Activated CD4-positive, alpha-beta T cell treated with anti-CD3 and anti-CD28 coated beads for 48 hours (primary cell): ENCODE results near the gene HBM.
"Not testable (repeated sequence)": the region's sequence is repeated elsewhere in the genome, so short reads cannot be mapped to it uniquely, and the experiment has no call there.

ENCODE experiments used
- DNase-seq: peaks from one replicate; pipeline ENCODE4 v3.0.0-alpha.2; 2020

Gene HBM

DNA sequence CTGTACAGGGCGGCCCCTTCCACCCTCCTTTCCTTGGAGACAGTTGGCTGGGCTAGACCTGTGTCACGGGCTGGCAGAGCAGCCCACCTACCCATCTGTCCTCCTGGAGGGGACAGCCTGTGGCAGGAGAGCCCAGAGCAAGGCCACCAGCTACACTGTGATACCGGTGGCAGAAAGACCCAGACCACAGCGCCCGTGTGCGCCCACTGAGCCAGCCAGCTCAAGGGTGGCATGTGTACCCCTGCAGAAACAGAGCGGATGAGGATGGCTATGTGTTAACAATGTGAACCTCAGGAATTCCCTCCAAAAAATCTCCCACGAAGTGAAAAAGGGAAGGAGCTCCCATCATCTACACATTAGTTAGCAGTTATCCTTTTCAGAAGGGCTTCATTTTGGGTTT, 21.6 kb downstream of the HBM start:
- DNase-seq = no peak

- DNase-seq = peak; percentile 49
Measured at GRCh38 chr16:188674-189073, 22.9 kb downstream of the HBM start.

- no peak for DNase-seq
Measured at GRCh38 chr16:189604-190186, 23.9 kb downstream of the HBM start.

DNA sequence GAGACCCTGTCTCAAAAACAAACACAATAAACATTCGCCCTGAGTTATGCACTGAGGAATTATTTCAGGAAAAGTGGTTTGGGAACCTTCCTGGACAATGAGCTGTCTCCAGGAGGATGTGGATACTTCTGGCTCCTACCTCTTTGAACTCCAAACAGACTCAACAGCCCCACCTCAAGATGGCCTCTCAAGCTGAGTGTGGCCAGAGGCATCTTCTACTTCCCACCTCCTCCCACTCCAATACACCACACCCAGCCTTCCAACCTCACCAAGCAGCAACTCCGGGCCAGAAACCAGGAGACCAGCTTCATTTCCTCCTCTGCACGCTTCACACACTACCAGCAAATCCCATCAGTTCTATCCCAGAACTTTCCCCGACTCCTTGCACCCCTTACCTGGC, 26.1 kb downstream of the HBM start:
- DNase-seq = no peak

- DNase-seq = no peak
Measured at GRCh38 chr16:192686-193085, 26.9 kb downstream of the HBM start.

DNA sequence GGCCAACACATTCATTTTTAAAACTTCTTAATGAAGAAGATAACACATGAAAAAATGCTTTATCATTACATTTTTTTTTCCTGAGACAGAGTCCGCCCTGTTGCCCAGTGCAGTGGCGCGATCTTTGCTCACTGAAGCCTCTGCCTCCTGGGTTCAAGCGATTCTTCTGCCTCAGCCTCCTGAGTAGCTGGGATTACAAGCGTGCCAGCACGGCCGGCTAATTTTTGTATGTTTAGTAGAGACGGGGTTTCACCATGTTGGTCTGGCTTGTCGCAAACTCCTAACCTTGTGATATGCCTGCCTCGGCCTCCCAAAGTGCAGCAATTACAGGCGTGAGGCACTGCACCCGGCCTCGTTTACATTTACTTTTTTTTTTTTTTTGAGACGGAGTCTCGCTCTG, 27.7 kb downstream of the HBM start:
- DNase-seq = no peak

GRCh38 chr16:194516-194915, 28.7 kb downstream of the HBM start:
- DNase-seq = no peak

GRCh38 chr16:200388-200787, 34.6 kb downstream of the HBM start:
- DNase-seq = no peak

DNA sequence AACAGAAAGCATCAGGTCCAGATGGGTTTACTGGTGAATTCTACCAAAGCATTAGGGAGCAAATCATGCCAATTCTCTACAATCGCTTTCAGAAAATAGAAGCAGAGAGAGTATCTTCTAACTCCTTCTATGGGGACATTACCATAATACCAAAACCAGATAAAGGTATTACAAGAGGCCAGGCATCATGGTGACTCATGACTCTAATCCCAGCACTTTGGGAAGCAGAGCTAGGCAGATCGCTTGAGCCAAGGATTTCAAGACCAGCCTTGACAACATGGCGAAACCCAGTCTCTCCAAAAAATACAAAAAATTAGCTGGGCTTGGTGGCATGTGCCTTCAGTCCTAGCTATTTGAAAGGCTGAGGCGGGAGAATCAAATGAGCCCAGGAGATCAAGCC, 37.5 kb downstream of the HBM start:
- no peak for DNase-seq

GRCh38 chr16:204046-204445, 38.3 kb downstream of the HBM start:
- not testable (repeated sequence) for DNase-seq

- not testable (repeated sequence) for DNase-seq
Measured at GRCh38 chr16:209359-209758, 43.6 kb downstream of the HBM start.

- not testable (repeated sequence) for DNase-seq
Measured at GRCh38 chr16:211631-212180, 45.9 kb downstream of the HBM start.

- DNase-seq = no peak
Measured at GRCh38 chr16:212999-213398, 47.2 kb downstream of the HBM start.
